Activated CD4-positive, alpha-beta T cell treated with anti-CD3 and anti-CD28 coated beads, Interleukin-2, amount 10 ng/mL, durations not matched to agents 7 days and 5 days (primary cell): ENCODE measurements around the gene RRP9. TPM values are rescaled to one million over a fixed set of nuclear protein-coding genes. Genes with fewer than 3 reads are reported as not detected.
A peak's percentile ranks its signal among the peaks of the same experiment; 100 is the strongest.

Experiments
- CTCF ChIA-PET: fragments of 350-600 bp; sonication (Branson Sonifier 250); formaldehyde crosslinking; loops from one replicate; lab custom pipeline; 2021; ENCODE audit warnings: antibody characterized with exemption; lab: Charles Lee
- POLR2A ChIA-PET: fragments of 350-600 bp; sonication (Branson Sonifier 250); formaldehyde crosslinking; loops from one replicate; lab custom pipeline; 2021; ENCODE audit warnings: antibody characterized with exemption; lab: Charles Lee
- DNase-seq: peaks from one replicate; pipeline ENCODE4 v3.0.0-alpha.2; 2020
- H3K27ac Mint-ChIP-seq: one replicate; pipeline ENCODE4 v1.8.0; 2021; ENCODE audit warnings: mild to moderate bottlenecking, moderate library complexity, mixed read lengths
- H3K27me3 Mint-ChIP-seq: one replicate; pipeline ENCODE4 v1.8.0; 2021; ENCODE audit warnings: mixed read lengths
- H3K36me3 Mint-ChIP-seq: one replicate; pipeline ENCODE4 v1.8.0; 2021; ENCODE audit warnings: low read depth, mixed read lengths
- H3K4me1 Mint-ChIP-seq: one replicate; pipeline ENCODE4 v1.8.0; 2021; ENCODE audit warnings: mixed read lengths
- H3K4me3 Mint-ChIP-seq: one replicate; pipeline ENCODE4 v1.8.0; 2021; ENCODE audit warnings: mild to moderate bottlenecking, moderate library complexity, mixed read lengths
- H3K9me3 Mint-ChIP-seq: one replicate; pipeline ENCODE4 v1.8.0; 2021; ENCODE audit warnings: mixed read lengths
- total RNA-seq, 2 experiments: library from RNA; stranded (reverse); gene quantifications; one replicate each; pipeline ENCODE4 v1.2.3, GENCODE V29; 2021

The RRP9 gene
- total RNA-seq, 2 experiments from 2014 or later, result 24.3 to 25.1 TPM

- H3K27me3 Mint-ChIP-seq, result no peaks in the 10 kb centered on the region
- no peaks in the 10 kb centered on the region for H3K9me3 Mint-ChIP-seq
- H3K4me3 Mint-ChIP-seq, result peak overlapping the region; percentile 39
- DNase-seq, result no peak
- peaks cover 24% of the 10 kb centered on the region for H3K4me1 Mint-ChIP-seq
- CTCF ChIA-PET, result interaction anchor here (1.0 to 1.9 kb wide), 5 partner anchors 13 to 467 kb away, joined by 3 to 8 read pairs (median 6); partner anchors contain the start of genes PARP3 and RRP9
- H3K36me3 Mint-ChIP-seq, result no peaks in the 10 kb centered on the region
- H3K27ac Mint-ChIP-seq, result peak overlapping the region; percentile 17
- POLR2A ChIA-PET, result no interaction called here
Measured at GRCh38 chr3:51968883-51969678, 27.4 kb upstream of the RRP9 start.

GRCh38 chr3:51968170-51968775, 26.6 kb upstream of the RRP9 start:
- no peak for DNase-seq
- H3K9me3 Mint-ChIP-seq, result no peaks in the 10 kb centered on the region
- H3K36me3 Mint-ChIP-seq, result no peaks in the 10 kb centered on the region
- H3K27ac Mint-ChIP-seq, result peak overlapping the region; percentile 85
- H3K4me1 Mint-ChIP-seq, result peaks cover 20% of the 10 kb centered on the region
- no peaks in the 10 kb centered on the region for H3K27me3 Mint-ChIP-seq
- POLR2A ChIA-PET, result interaction anchor here (0.6 kb wide), 1 partner anchor 541 kb away, joined by 4 read pairs; no protein-coding TSS in a partner anchor
- H3K4me3 Mint-ChIP-seq, result peak overlapping the region; percentile 81
- CTCF ChIA-PET, result interaction anchor here (1.5 to 1.9 kb wide), 2 partner anchors 26 to 27 kb away, joined by 6 to 8 read pairs; partner anchors contain the start of genes PARP3 and RRP9

- peaks cover 20% of the 10 kb centered on the region for H3K4me1 Mint-ChIP-seq
- no peaks in the 10 kb centered on the region for H3K9me3 Mint-ChIP-seq
- no peaks in the 10 kb centered on the region for H3K36me3 Mint-ChIP-seq
- DNase-seq, result peak; percentile 32
- H3K27me3 Mint-ChIP-seq, result peaks cover 2% of the 10 kb centered on the region
- H3K27ac Mint-ChIP-seq, result peak within 1 kb of the TSS; percentile 85
- peak within 1 kb of the TSS; percentile 81 for H3K4me3 Mint-ChIP-seq
- CTCF ChIA-PET, result interaction anchor here (1.0 to 1.4 kb wide), 2 partner anchors 13 to 26 kb away, joined by 3 to 4 read pairs; partner anchors contain the start of genes GPR62 and RRP9
- POLR2A ChIA-PET, result no interaction called here
Measured at GRCh38 chr3:51967384-51968169, 25.9 kb upstream of the RRP9 start, which contains the start of gene PCBP4. PCBP4 (minus strand) TSS chr3:51967454; CDS start chr3:51961240, 6,214 bp downstream.

GRCh38 chr3:51966922-51967383, 25.2 kb upstream of the RRP9 start:
- ChIA-PET POLR2A (no interaction called here), CTCF (interaction anchor here (0.6 to 1.4 kb wide), 3 partner anchors 12 to 491 kb away, joined by 3 to 4 read pairs (median 3); partner anchors contain the start of genes GPR62 and RRP9)

GRCh38 chr3:51966486-51966885, 24.8 kb upstream of the RRP9 start:
- no peak for DNase-seq
- peaks cover 5% of the 10 kb centered on the region for H3K27me3 Mint-ChIP-seq
- H3K36me3 Mint-ChIP-seq, result no peaks in the 10 kb centered on the region
- H3K4me1 Mint-ChIP-seq, result peaks cover 18% of the 10 kb centered on the region
- POLR2A ChIA-PET, result no interaction called here
- no peaks in the 10 kb centered on the region for H3K9me3 Mint-ChIP-seq
- CTCF ChIA-PET, result interaction anchor here (0.6 to 1.4 kb wide), 4 partner anchors 7 to 491 kb away, joined by 3 to 5 read pairs (median 4); partner anchors contain the start of genes ABHD14B, GPR62 and RRP9
- peak overlapping the region; percentile 80 for H3K4me3 Mint-ChIP-seq
- peak overlapping the region; percentile 19 for H3K27ac Mint-ChIP-seq

More at GRCh38 chr3:51966922-51967383, 25.2 kb upstream of the RRP9 start:
- DNase-seq, result no peak
- Mint-ChIP-seq H3K4me1 (peaks cover 18% of the 10 kb centered on the region), H3K27me3 (peaks cover 3% of the 10 kb centered on the region), H3K4me3 (peak overlapping the region; percentile 80), H3K27ac (peak overlapping the region; percentile 19), H3K36me3 (no peaks in the 10 kb centered on the region), H3K9me3 (no peaks in the 10 kb centered on the region)

GRCh38 chr3:51966016-51966415, 24.3 kb upstream of the RRP9 start:
- Mint-ChIP-seq H3K36me3 (no peaks in the 10 kb centered on the region), H3K27me3 (peaks cover 5% of the 10 kb centered on the region), H3K4me1 (peaks cover 16% of the 10 kb centered on the region), H3K4me3 (peak overlapping the region; percentile 80), H3K9me3 (no peaks in the 10 kb centered on the region), H3K27ac (peak overlapping the region; percentile 57)
- CTCF ChIA-PET, result interaction anchor here (0.6 to 1.4 kb wide), 4 partner anchors 8 to 490 kb away, joined by 3 to 5 read pairs (median 4); partner anchors contain the start of genes ABHD14B and RRP9
- no peak for DNase-seq
- POLR2A ChIA-PET, result no interaction called here

- ChIA-PET CTCF (interaction anchor here (1.1 to 7.0 kb wide), 5 partner anchors 9 to 94 kb away, joined by 3 to 43 read pairs (median 3); partner anchors contain the start of genes ABHD14A, ABHD14B and RRP9), POLR2A (no interaction called here)
- Mint-ChIP-seq H3K4me3 (no peak overlapping the region), H3K27ac (no peak overlapping the region), H3K9me3 (no peaks in the 10 kb centered on the region), H3K27me3 (peaks cover 5% of the 10 kb centered on the region), H3K36me3 (no peaks in the 10 kb centered on the region), H3K4me1 (peaks cover 14% of the 10 kb centered on the region)
- DNase-seq, result no peak
Measured at GRCh38 chr3:51964521-51964920, 22.8 kb upstream of the RRP9 start.

GRCh38 chr3:51963951-51964451, 22.3 kb upstream of the RRP9 start:
- Mint-ChIP-seq H3K4me1 (peaks cover 13% of the 10 kb centered on the region), H3K4me3 (no peak overlapping the region), H3K27me3 (peaks cover 5% of the 10 kb centered on the region), H3K36me3 (no peaks in the 10 kb centered on the region), H3K27ac (no peak overlapping the region), H3K9me3 (no peaks in the 10 kb centered on the region)
- DNase-seq, result no peak
- POLR2A ChIA-PET, result no interaction called here
- CTCF ChIA-PET, result interaction anchor here (1.1 to 7.0 kb wide), 6 partner anchors 10 to 94 kb away, joined by 3 to 43 read pairs (median 4); partner anchors contain the start of genes ABHD14A, ABHD14B and RRP9

- Mint-ChIP-seq H3K4me3 (no peak overlapping the region), H3K27me3 (peaks cover 5% of the 10 kb centered on the region), H3K36me3 (no peaks in the 10 kb centered on the region), H3K4me1 (peaks cover 6% of the 10 kb centered on the region), H3K9me3 (no peaks in the 10 kb centered on the region), H3K27ac (no peak overlapping the region)
- ChIA-PET CTCF (interaction anchor here (0.5 to 7.0 kb wide), 10 partner anchors 10 to 95 kb away, joined by 3 to 43 read pairs (median 4); partner anchors contain the start of genes ABHD14A, ABHD14B and RRP9), POLR2A (no interaction called here)
- no peak for DNase-seq
Measured at GRCh38 chr3:51962854-51963530, 21.3 kb upstream of the RRP9 start.

- Mint-ChIP-seq H3K36me3 (no peaks in the 10 kb centered on the region), H3K27ac (no peak overlapping the region), H3K9me3 (no peaks in the 10 kb centered on the region), H3K27me3 (peaks cover 7% of the 10 kb centered on the region), H3K4me3 (no peak overlapping the region), H3K4me1 (peaks cover 7% of the 10 kb centered on the region)
- DNase-seq, result no peak
- POLR2A ChIA-PET, result no interaction called here
- CTCF ChIA-PET, result interaction anchor here (0.6 to 7.0 kb wide), 8 partner anchors 9 to 793 kb away, joined by 3 to 43 read pairs (median 4); partner anchors contain the start of genes ABHD14A, ABHD14B and RRP9
Measured at GRCh38 chr3:51961602-51962569, 20.2 kb upstream of the RRP9 start.
